ENCODE measurements around the gene DLEU7.

DNA sequence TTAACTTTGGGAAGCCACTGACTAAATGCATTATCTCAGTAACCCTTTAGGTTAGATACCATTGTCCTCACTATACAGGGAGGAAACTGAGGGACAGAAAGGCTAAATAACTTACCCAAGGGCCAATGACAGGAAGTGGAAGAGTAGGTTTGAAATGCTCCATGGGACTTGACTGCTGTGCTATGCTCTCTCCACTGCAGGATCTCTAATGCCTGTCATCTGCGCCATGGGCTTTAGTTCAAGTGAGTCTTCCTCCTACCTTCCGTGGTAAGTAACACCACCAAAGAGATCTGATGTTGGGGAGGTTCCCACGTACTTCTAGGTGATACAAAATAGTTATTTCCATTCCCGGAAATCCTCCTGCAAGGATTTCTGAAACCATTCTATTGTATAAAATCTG, 3.7 kb downstream of the DLEU7 start:
- TF ChIP-seq ZNF548 (tag by site-specific recombination; IDR thresholded peaks at IDR 0.05) (no peak), REPIN1 (tag by site-specific recombination; IDR thresholded peaks at IDR 0.05; ENCODE audit: low read depth) (no peak), ZNF311 (tag by site-specific recombination; IDR thresholded peaks at IDR 0.05; ENCODE audit: borderline replicate concordance) (no peak)
- TF ChIP-seq, protein P1, sequence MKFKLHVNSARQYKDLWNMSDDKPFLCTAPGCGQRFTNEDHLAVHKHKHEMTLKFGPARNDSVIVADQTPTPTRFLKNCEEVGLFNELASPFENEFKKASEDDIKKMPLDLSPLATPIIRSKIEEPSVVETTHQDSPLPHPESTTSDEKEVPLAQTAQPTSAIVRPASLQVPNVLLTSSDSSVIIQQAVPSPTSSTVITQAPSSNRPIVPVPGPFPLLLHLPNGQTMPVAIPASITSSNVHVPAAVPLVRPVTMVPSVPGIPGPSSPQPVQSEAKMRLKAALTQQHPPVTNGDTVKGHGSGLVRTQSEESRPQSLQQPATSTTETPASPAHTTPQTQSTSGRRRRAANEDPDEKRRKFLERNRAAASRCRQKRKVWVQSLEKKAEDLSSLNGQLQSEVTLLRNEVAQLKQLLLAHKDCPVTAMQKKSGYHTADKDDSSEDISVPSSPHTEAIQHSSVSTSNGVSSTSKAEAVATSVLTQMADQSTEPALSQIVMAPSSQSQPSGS (tag by site-specific recombination; IDR thresholded peaks at IDR 0.05; ENCODE audit: low read depth): no peak
- TF ChIP-seq, protein P2, sequence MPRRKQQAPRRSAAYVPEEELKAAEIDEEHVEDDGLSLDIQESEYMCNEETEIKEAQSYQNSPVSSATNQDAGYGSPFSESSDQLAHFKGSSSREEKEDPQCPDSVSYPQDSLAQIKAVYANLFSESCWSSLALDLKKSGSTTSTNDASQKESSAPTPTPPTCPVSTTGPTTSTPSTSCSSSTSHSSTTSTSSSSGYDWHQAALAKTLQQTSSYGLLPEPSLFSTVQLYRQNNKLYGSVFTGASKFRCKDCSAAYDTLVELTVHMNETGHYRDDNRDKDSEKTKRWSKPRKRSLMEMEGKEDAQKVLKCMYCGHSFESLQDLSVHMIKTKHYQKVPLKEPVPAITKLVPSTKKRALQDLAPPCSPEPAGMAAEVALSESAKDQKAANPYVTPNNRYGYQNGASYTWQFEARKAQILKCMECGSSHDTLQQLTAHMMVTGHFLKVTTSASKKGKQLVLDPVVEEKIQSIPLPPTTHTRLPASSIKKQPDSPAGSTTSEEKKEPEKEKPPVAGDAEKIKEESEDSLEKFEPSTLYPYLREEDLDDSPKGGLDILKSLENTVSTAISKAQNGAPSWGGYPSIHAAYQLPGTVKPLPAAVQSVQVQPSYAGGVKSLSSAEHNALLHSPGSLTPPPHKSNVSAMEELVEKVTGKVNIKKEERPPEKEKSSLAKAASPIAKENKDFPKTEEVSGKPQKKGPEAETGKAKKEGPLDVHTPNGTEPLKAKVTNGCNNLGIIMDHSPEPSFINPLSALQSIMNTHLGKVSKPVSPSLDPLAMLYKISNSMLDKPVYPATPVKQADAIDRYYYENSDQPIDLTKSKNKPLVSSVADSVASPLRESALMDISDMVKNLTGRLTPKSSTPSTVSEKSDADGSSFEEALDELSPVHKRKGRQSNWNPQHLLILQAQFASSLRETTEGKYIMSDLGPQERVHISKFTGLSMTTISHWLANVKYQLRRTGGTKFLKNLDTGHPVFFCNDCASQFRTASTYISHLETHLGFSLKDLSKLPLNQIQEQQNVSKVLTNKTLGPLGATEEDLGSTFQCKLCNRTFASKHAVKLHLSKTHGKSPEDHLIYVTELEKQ (tag by site-specific recombination; IDR thresholded peaks at IDR 0.05; ENCODE audit: borderline replicate concordance): no peak
- TF ChIP-seq, protein P3, sequence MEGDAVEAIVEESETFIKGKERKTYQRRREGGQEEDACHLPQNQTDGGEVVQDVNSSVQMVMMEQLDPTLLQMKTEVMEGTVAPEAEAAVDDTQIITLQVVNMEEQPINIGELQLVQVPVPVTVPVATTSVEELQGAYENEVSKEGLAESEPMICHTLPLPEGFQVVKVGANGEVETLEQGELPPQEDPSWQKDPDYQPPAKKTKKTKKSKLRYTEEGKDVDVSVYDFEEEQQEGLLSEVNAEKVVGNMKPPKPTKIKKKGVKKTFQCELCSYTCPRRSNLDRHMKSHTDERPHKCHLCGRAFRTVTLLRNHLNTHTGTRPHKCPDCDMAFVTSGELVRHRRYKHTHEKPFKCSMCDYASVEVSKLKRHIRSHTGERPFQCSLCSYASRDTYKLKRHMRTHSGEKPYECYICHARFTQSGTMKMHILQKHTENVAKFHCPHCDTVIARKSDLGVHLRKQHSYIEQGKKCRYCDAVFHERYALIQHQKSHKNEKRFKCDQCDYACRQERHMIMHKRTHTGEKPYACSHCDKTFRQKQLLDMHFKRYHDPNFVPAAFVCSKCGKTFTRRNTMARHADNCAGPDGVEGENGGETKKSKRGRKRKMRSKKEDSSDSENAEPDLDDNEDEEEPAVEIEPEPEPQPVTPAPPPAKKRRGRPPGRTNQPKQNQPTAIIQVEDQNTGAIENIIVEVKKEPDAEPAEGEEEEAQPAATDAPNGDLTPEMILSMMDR (tag by site-specific recombination; IDR thresholded peaks at IDR 0.05): no peak
